HepG2 (cell line): ENCODE data around the gene SAE1. TPM values are rescaled to one million over a fixed set of nuclear protein-coding genes. Genes with fewer than 3 reads are reported as not detected.

ENCODE experiments used
- ATF5 ChIP-seq: sonication (generic); formaldehyde crosslinking; IDR thresholded peaks from 2 replicates; pipeline ENCODE4 v1.4.0; 2020; ENCODE audit warnings: mild to moderate bottlenecking, low read depth, missing genetic modification reagents
- CBX1 ChIP-seq: IDR thresholded peaks from one replicate; pipeline ENCODE4 v1.6.1; 2016; ENCODE audit warnings: antibody characterized with exemption, low read depth
- GPN1 ChIP-seq: sonication (generic); formaldehyde crosslinking; IDR thresholded peaks from 2 replicates; pipeline ENCODE4 v1.5.1; 2020; ENCODE audit warnings: missing genetic modification reagents, borderline replicate concordance
- MAFF ChIP-seq: IDR thresholded peaks from 2 replicates; pipeline ENCODE4 v1.6.1; 2011; ENCODE audit warnings: low read depth, low read length, improper control_type of control experiment
- NPAS2 ChIP-seq: sonication (generic); formaldehyde crosslinking; IDR thresholded peaks from 2 replicates; pipeline ENCODE4 v1.8.0; 2022; ENCODE audit warnings: mild to moderate bottlenecking, missing genetic modification reagents, borderline replicate concordance
- NR2C2 ChIP-seq: sonication (generic); formaldehyde crosslinking; IDR thresholded peaks from 2 replicates; pipeline ENCODE4 v1.4.0; 2020; ENCODE audit warnings: missing genetic modification reagents, mild to moderate bottlenecking, moderate library complexity, borderline replicate concordance
- REST ChIP-seq, 2 experiments: IDR thresholded peaks; 2 replicates each; pipeline ENCODE4 v1.6.1; 2011 to 2012; ENCODE audit warnings: low read length in 2 of 2, borderline replicate concordance in 1 of 2, low read depth in 1 of 2, mild to moderate bottlenecking in 1 of 2, moderate library complexity in 1 of 2
- SKI ChIP-seq: fragments of 450-650 bp; IDR thresholded peaks from one replicate; pipeline ENCODE4 v1.6.1; 2018; ENCODE audit warnings: mild to moderate bottlenecking; ENCODE audit not compliant: partially characterized antibody
- SRF ChIP-seq: IDR thresholded peaks from 2 replicates; pipeline ENCODE4 v1.6.1; 2011; ENCODE audit warnings: mild to moderate bottlenecking, low read depth, low read length, moderate library complexity
- ZC3H4 ChIP-seq: sonication (generic); formaldehyde crosslinking; IDR thresholded peaks from 2 replicates; pipeline ENCODE4 v1.4.0; 2020; ENCODE audit warnings: missing genetic modification reagents, borderline replicate concordance
- ZMYM3 ChIP-seq: sonication (generic); formaldehyde crosslinking; IDR thresholded peaks from 2 replicates; pipeline ENCODE4 v1.5.1; 2020; ENCODE audit warnings: mild to moderate bottlenecking, missing genetic modification reagents
- ZNF136 ChIP-seq: sonication (generic); formaldehyde crosslinking; IDR thresholded peaks from 2 replicates; pipeline ENCODE4 v1.8.1; 2022; ENCODE audit warnings: low read depth, mild to moderate bottlenecking, moderate library complexity, missing genetic modification reagents
- ZNF20 ChIP-seq: sonication (generic); formaldehyde crosslinking; IDR thresholded peaks from 2 replicates; pipeline ENCODE4 v1.4.0; 2020; ENCODE audit warnings: mild to moderate bottlenecking, moderate library complexity, missing genetic modification reagents
- ZNF501 ChIP-seq: sonication (generic); formaldehyde crosslinking; IDR thresholded peaks from 2 replicates; pipeline ENCODE4 v1.5.1; 2020; ENCODE audit warnings: mild to moderate bottlenecking, moderate library complexity, missing genetic modification reagents
- ZNF513 ChIP-seq: sonication (generic); formaldehyde crosslinking; conservative IDR thresholded peaks from 2 replicates; pipeline ENCODE4 v1.5.0; 2020; ENCODE audit warnings: missing genetic modification reagents
- ZNF556 ChIP-seq: sonication (generic); formaldehyde crosslinking; IDR thresholded peaks from 2 replicates; pipeline ENCODE4 v1.4.0; 2020; ENCODE audit warnings: mild to moderate bottlenecking, missing genetic modification reagents, borderline replicate concordance
- ZNF562 ChIP-seq: sonication (generic); formaldehyde crosslinking; IDR thresholded peaks from 2 replicates; pipeline ENCODE4 v1.8.0; 2022; ENCODE audit warnings: missing genetic modification reagents, borderline replicate concordance
- ZNF605 ChIP-seq: sonication (generic); formaldehyde crosslinking; IDR thresholded peaks from 2 replicates; pipeline ENCODE4 v1.8.0; 2022; ENCODE audit warnings: mild to moderate bottlenecking, missing genetic modification reagents
- ZNF75D ChIP-seq: sonication (generic); formaldehyde crosslinking; IDR thresholded peaks from 2 replicates; pipeline ENCODE4 v1.8.1; 2023; ENCODE audit warnings: missing genetic modification reagents, mild to moderate bottlenecking, borderline replicate concordance
- ZSCAN29 ChIP-seq: sonication (generic); formaldehyde crosslinking; conservative IDR thresholded peaks from 2 replicates; pipeline ENCODE4 v1.4.0; 2020; ENCODE audit warnings: mild to moderate bottlenecking, missing genetic modification reagents
- polyA plus RNA-seq, 8 experiments: library from polyadenylated mRNA; depleted of rRNA in 3 of 8; stranded (reverse) in 7 of 8; unstranded in 1 of 8; fragments of >200 nt; fragmentation: Illumina TruSeq in 4 of 8; extraction: Trizol in 4 of 8; gene quantifications; 2 replicates each; pipeline versions ENCODE4 v1.2.1 to v1.2.3, GENCODE V29; 2011 to 2016; ENCODE audit warnings: low read depth in 4 of 8, missing spikeins in 1 of 8, mixed read lengths in 1 of 8; ENCODE audit not compliant: insufficient read depth in 1 of 8
- total RNA-seq, 5 experiments: library from RNA; depleted of rRNA; stranded (reverse); fragments of >200 nt; fragmentation: Illumina TruSeq; extraction: Trizol; gene quantifications; 2 replicates each; pipeline ENCODE4 v1.2.3, GENCODE V29; 2016; ENCODE audit warnings: low read depth in 1 of 5
- TF ChIP-seq, protein P1 (sequence below): sonication (generic); formaldehyde crosslinking; conservative IDR thresholded peaks from 2 replicates; pipeline ENCODE4 v1.8.0; 2022; ENCODE audit warnings: missing genetic modification reagents

The SAE1 gene
- total and polyA plus RNA-seq, 2 of the 13 experiments (the other 11 are each of a cell fraction or from before 2014, with no cell fraction given) = 87.6 to 197 TPM

DNA sequence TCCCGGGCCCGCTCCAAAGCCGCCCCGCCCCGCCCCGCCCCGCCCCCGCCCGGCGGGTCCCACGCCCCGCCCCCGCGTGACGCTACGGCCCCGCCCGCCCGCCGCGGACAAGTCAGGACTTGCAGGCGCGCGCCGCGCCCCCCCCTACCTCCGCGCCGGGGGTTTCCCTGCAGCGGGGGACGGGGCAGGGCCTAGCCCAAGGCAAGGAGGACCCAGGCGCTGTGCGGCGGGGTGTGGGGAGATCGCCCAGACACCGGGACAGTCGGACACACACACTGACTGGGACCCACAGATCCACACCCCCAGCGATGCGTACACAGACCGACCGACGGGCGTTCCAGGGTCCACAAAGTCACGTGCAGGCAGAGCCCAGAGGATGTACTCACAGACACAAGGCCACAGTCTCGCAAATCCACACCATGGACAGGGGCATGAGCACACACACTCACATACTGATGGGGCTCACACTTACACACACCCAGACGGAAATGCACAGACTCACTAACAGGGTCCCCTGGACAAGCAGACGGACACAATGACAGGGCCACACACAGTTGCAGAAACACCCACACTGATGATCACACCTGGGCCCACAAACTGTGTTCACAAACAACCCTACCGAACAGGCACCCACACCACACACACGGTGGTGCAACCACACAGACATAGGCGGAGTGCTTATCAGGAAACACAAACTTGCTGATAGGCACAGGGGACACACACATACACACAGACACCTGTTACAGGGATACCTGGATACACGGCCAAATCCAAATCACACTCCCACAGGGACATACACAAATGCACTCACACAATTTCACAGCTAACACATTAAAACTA is 100.8 kb downstream of the SAE1 start (continued):
- TF ChIP-seq ZMYM3 (CRISPR knock-in tag) (peak; percentile 73; the same call in 1 of the 2 replicates), MAFF (no peak), ZNF501 (CRISPR knock-in tag) (no peak; the same call in 1 of the 2 replicates), NPAS2 (CRISPR knock-in tag) (0 out of 2 replicates have a peak, but pooled peaks have one; percentile 65), ZSCAN29 (CRISPR knock-in tag) (no peak), ATF5 (CRISPR knock-in tag) (no peak; the same call in 1 of the 2 replicates), ZNF513 (CRISPR knock-in tag) (no peak), NR2C2 (no peak), ZNF136 (CRISPR knock-in tag) (no peak), ZNF20 (CRISPR knock-in tag) (no peak), SRF (no peak), REST (IDR thresholded peaks at IDR 0.05; ENCODE audit: borderline replicate concordance in 1 of 2, low read depth in 1 of 2, low read length in 2 of 2) (peak; percentile 58 to 88), ZNF556 (CRISPR knock-in tag) (no peak; the same call in 1 of the 2 replicates), ZNF75D (CRISPR knock-in tag) (no peak), SKI (peak; percentile 96), ZC3H4 (CRISPR knock-in tag) (no peak; the same call in 1 of the 2 replicates), ZNF562 (CRISPR knock-in tag) (no peak), GPN1 (CRISPR knock-in tag) (no peak), ZNF605 (CRISPR knock-in tag) (peak; percentile 20; the same call in 1 of the 2 replicates), CBX1 (peak; percentile 9)
- TF ChIP-seq, protein P1, sequence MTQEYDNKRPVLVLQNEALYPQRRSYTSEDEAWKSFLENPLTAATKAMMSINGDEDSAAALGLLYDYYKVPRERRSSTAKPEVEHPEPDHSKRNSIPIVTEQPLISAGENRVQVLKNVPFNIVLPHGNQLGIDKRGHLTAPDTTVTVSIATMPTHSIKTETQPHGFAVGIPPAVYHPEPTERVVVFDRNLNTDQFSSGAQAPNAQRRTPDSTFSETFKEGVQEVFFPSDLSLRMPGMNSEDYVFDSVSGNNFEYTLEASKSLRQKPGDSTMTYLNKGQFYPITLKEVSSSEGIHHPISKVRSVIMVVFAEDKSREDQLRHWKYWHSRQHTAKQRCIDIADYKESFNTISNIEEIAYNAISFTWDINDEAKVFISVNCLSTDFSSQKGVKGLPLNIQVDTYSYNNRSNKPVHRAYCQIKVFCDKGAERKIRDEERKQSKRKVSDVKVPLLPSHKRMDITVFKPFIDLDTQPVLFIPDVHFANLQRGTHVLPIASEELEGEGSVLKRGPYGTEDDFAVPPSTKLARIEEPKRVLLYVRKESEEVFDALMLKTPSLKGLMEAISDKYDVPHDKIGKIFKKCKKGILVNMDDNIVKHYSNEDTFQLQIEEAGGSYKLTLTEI (CRISPR knock-in tag) = no peak
